Left ventricle myocardium inferior (tissue), 1 donor: ENCODE data around the gene TANC1. TPM values are rescaled to one million over a fixed set of nuclear protein-coding genes. Genes with fewer than 3 reads are reported as not detected.

Experiments used
- DNase-seq: peaks from one replicate; pipeline ENCODE4 v3.0.0-alpha.2; 2020
- H3K27ac ChIP-seq: fragments of 200-600 bp; replicated peaks from 2 replicates; pipeline ENCODE4 v1.8.0; 2021
- H3K27me3 ChIP-seq: fragments of 200-600 bp; 2 replicates; pipeline ENCODE4 v1.8.0; 2021; ENCODE audit warnings: low read depth
- H3K36me3 ChIP-seq: fragments of 200-600 bp; 2 replicates; pipeline ENCODE4 v1.8.0; 2021
- H3K4me1 ChIP-seq: fragments of 200-600 bp; 2 replicates; pipeline ENCODE4 v1.8.0; 2021
- H3K4me3 ChIP-seq: fragments of 200-600 bp; 2 replicates; pipeline ENCODE4 v1.8.0; 2021; ENCODE audit warnings: mild to moderate bottlenecking, moderate library complexity
- H3K9me3 ChIP-seq: fragments of 200-600 bp; replicated peaks from 2 replicates; pipeline ENCODE4 v1.8.0; 2021
- CTCF ChIP-seq: fragments of 200-600 bp; IDR thresholded peaks from 2 replicates; pipeline ENCODE4 v1.8.0; 2021; ENCODE audit warnings: antibody characterized with exemption, mild to moderate bottlenecking, borderline replicate concordance
- intact Hi-C: fragments of 100-400 bp; cut with micrococcal nuclease; formaldehyde crosslinking; loops from one replicate; pipeline ENCODE4 v1.11.0; 2022
- total RNA-seq: library from RNA; stranded (reverse); fragmentation: NEBNext Ultra II Directional; extraction: Animal tissue kit (Norgen Biotek cat#: 25700); gene quantifications from one replicate; pipeline ENCODE4 v1.2.1, GENCODE V29; 2021
- donor health status: DM: no; HTN: yes; CAD: no; lungs with severe emphysema.

Gene TANC1
- total RNA-seq, 1 donor from 2014 or later, result 59.7 TPM

- no peak for TF ChIP-seq CTCF
- Histone ChIP-seq H3K4me1 (peaks cover 62% of the 10 kb centered on the region), H3K27ac (peak overlapping the region; percentile 30), H3K36me3 (peaks cover 38% of the 10 kb centered on the region), H3K27me3 (no peaks in the 10 kb centered on the region), H3K4me3 (no peak overlapping the region), H3K9me3 (no peaks in the 10 kb centered on the region)
- intact Hi-C loops, result no loop called here
- DNase-seq, result no peak
These were observed 241.2 kb downstream of the TANC1 start for GRCh38 chr2:159209341-159210306.

- Histone ChIP-seq H3K9me3 (no peaks in the 10 kb centered on the region), H3K36me3 (peaks cover 49% of the 10 kb centered on the region), H3K27me3 (no peaks in the 10 kb centered on the region), H3K4me3 (no peak overlapping the region), H3K4me1 (peaks cover 69% of the 10 kb centered on the region), H3K27ac (no peak overlapping the region)
- intact Hi-C loops, result no loop called here
- no peak for TF ChIP-seq CTCF
- DNase-seq, result no peak
These were observed 243.3 kb downstream of the TANC1 start for GRCh38 chr2:159211447-159212396.

GRCh38 chr2:159213296-159213695, 244.9 kb downstream of the TANC1 start:
- no peak for DNase-seq
- no peak overlapping the region for H3K27ac ChIP-seq
- no peak overlapping the region for H3K4me3 ChIP-seq
- intact Hi-C loops, result no loop called here
- H3K27me3 ChIP-seq, result no peaks in the 10 kb centered on the region
- H3K9me3 ChIP-seq, result no peaks in the 10 kb centered on the region
- peaks cover 65% of the 10 kb centered on the region for H3K36me3 ChIP-seq
- H3K4me1 ChIP-seq, result peaks cover 57% of the 10 kb centered on the region
- TF ChIP-seq CTCF, result no peak

- no peaks in the 10 kb centered on the region for H3K9me3 ChIP-seq
- no peaks in the 10 kb centered on the region for H3K27me3 ChIP-seq
- H3K4me3 ChIP-seq, result no peak overlapping the region
- H3K4me1 ChIP-seq, result peaks cover 49% of the 10 kb centered on the region
- peaks cover 76% of the 10 kb centered on the region for H3K36me3 ChIP-seq
- no peak for DNase-seq
- no peak for TF ChIP-seq CTCF
- intact Hi-C loops, result no loop called here
- H3K27ac ChIP-seq, result peak overlapping the region; percentile 11
These were observed 246.0 kb downstream of the TANC1 start for GRCh38 chr2:159214325-159214865.

GRCh38 chr2:159215116-159215515, 246.7 kb downstream of the TANC1 start:
- Histone ChIP-seq H3K9me3 (no peaks in the 10 kb centered on the region), H3K4me1 (peaks cover 42% of the 10 kb centered on the region), H3K27me3 (no peaks in the 10 kb centered on the region), H3K36me3 (peaks cover 78% of the 10 kb centered on the region), H3K27ac (peak overlapping the region; percentile 11), H3K4me3 (no peak overlapping the region)
- intact Hi-C loops, result no loop called here
- TF ChIP-seq CTCF, result no peak
- DNase-seq, result no peak
